Muscle layer of colon (tissue), 2 donors: ENCODE measurements around the gene S1PR3.

ENCODE experiments used
- H3K27ac ChIP-seq: one replicate; pipeline ENCODE4 v1.7.0; 2013; ENCODE audit warnings: low read depth, mild to moderate bottlenecking, low read length, moderate library complexity
- H3K27me3 ChIP-seq, 2 donors: one replicate each; pipeline ENCODE4 v1.7.0; 2013; ENCODE audit warnings: low read length in 2 of 2, mild to moderate bottlenecking in 2 of 2; ENCODE audit not compliant: insufficient read depth in 2 of 2, control insufficient read depth in 1 of 2
- H3K36me3 ChIP-seq: one replicate; pipeline ENCODE4 v1.7.0; 2013; ENCODE audit warnings: mild to moderate bottlenecking, low read length; ENCODE audit not compliant: insufficient read depth
- H3K4me1 ChIP-seq: one replicate; pipeline ENCODE4 v1.7.0; 2013; ENCODE audit warnings: mild to moderate bottlenecking, low read length; ENCODE audit not compliant: insufficient read depth
- H3K4me3 ChIP-seq, 2 donors: one replicate each; pipeline ENCODE4 v1.7.0; 2013; ENCODE audit warnings: low read length in 2 of 2, low read depth in 1 of 2, mild to moderate bottlenecking in 1 of 2, moderate library complexity in 1 of 2
- H3K9ac ChIP-seq: one replicate; pipeline ENCODE4 v1.7.0; 2013; ENCODE audit warnings: low read length
- H3K9me3 ChIP-seq: one replicate; pipeline ENCODE4 v1.7.0; 2013; ENCODE audit warnings: mild to moderate bottlenecking, low read length
- donor health status: abdominal sarcoma.
- donor health status: Adenocarcinoma of cecum.

Gene S1PR3

DNA sequence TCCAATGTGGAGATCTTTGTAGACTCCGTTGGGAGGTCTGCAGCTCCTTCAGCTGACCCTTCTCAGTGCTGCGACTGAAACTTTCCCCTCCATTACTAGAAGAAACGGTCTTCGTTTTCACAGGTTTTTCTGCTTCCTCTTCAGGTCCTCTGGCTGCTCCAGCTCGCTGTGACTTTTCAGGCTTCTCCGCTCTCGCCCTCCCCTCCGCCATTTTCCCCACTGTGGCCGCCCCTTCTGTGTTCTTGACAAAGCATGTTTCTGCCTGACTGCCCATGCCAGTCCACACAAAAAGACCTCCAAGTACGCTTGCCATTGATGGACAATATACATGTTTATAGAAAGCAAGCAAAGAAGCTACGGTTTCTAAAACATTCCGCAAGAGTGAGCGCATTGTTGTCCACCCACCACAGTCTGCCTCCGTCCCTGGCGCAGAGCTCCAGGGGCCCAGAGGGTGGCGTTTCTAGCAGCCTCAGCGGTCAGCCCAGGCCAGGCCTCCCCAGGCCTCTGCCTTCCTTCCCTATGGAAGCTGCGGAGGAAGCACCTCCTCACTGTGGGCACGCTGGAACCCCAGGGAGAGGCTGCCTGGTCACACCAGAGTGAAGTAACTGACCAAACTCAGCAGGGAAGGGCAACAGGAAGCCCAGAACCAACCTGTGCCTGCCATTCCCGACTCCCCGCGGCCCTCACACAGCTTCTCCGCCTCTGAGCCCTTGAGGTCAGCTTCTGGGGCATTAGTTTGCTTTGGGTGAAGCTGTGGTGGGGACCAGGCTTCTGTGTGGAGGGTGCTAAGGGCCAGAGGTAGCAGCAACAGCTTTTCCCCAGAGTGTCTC lies 19.9 kb upstream of the S1PR3 start:
- Histone ChIP-seq H3K4me1 (no peaks in the 10 kb centered on the region), H3K36me3 (no peaks in the 10 kb centered on the region), H3K9me3 (no peaks in the 10 kb centered on the region), H3K27me3 (no peaks in the 10 kb centered on the region), H3K4me3 (no peak overlapping the region), H3K27ac (no peak overlapping the region), H3K9ac (no peak overlapping the region)

DNA sequence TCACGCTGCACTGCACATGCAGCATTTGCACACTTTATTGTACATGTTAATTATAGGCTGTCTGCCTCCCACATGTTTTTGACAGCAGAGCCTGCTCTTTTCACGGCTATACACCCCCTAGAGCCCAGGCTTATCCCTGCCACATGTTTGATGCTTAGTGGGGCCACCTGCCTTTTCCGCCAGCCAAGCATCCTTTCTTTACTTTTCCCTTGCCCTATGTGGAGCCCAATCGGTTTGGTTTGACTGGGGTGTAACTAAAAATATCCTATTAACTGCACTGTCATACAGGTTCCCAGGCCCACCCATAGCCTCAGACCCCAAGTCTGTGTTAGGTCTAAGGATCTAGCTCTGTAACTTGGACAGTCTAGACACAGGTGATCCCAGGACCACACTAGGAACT lies 18.9 kb upstream of the S1PR3 start:
- H3K36me3 ChIP-seq = no peaks in the 10 kb centered on the region
- H3K4me1 ChIP-seq = peaks cover 2% of the 10 kb centered on the region
- H3K9ac ChIP-seq = no peak overlapping the region

DNA sequence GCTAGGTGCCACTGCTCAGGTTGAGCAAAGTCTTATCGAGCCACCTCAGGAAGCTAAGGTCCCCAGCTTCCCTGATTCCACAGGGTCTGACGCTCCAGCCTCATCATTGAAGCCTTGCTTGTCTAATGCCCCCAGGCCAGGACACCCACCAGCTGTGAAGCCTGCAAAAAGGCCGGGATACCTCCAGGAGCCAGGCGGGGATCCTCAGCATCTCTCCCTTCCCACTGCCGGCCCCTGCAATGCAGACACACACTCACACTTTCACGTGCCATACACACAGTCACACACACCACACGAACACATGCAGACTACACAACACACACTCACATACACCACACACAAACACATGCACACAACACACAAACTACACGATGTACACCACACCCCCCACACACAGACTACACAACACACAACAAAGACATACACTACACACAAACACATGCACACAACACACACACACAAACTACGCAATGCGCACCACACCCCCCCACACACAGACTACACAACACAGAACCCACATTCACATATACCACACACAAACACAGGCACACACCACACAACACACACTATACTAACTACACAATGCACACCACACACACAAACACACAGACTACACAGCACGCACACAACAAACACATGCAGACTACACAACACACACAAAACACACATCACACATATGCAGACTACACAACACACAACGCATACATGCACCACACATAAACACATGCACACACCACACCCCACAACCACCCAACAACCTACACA lies 17.8 kb upstream of the S1PR3 start:
- Histone ChIP-seq H3K4me1 (peaks cover 12% of the 10 kb centered on the region), H3K9ac (no peak overlapping the region), H3K36me3 (no peaks in the 10 kb centered on the region), H3K27me3 (no peaks in the 10 kb centered on the region), H3K4me3 (no peak overlapping the region), H3K27ac (no peak overlapping the region), H3K9me3 (no peaks in the 10 kb centered on the region)

More for the DNA sequence above, 18.9 kb upstream of the S1PR3 start:
- Histone ChIP-seq H3K27ac (no peak overlapping the region), H3K9me3 (no peaks in the 10 kb centered on the region), H3K27me3 (no peaks in the 10 kb centered on the region), H3K4me3 (no peak overlapping the region)

DNA sequence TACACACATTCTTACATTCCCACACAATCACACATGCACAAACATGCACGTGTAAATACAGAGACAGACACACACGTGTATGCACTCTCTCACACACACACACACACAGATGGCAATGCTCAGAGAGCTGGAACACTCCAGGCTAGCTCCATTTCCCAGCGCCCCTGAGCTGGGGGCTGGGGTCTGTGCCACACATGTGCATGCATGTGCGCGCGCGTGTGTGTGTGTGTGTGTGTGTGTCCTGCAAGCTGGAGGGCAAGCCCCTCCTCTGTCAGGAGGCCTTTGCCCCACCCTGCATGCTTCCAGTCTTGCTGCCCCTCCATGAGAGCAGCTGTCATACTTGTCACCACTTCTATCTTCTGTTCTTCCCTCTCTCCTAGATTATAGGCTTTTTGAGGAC lies 16.6 kb upstream of the S1PR3 start:
- no peak overlapping the region for H3K4me3 ChIP-seq
- no peaks in the 10 kb centered on the region for H3K9me3 ChIP-seq
- H3K27ac ChIP-seq = no peak overlapping the region
- H3K4me1 ChIP-seq = peaks cover 16% of the 10 kb centered on the region
- no peaks in the 10 kb centered on the region for H3K27me3 ChIP-seq
- no peaks in the 10 kb centered on the region for H3K36me3 ChIP-seq
- no peak overlapping the region for H3K9ac ChIP-seq

DNA sequence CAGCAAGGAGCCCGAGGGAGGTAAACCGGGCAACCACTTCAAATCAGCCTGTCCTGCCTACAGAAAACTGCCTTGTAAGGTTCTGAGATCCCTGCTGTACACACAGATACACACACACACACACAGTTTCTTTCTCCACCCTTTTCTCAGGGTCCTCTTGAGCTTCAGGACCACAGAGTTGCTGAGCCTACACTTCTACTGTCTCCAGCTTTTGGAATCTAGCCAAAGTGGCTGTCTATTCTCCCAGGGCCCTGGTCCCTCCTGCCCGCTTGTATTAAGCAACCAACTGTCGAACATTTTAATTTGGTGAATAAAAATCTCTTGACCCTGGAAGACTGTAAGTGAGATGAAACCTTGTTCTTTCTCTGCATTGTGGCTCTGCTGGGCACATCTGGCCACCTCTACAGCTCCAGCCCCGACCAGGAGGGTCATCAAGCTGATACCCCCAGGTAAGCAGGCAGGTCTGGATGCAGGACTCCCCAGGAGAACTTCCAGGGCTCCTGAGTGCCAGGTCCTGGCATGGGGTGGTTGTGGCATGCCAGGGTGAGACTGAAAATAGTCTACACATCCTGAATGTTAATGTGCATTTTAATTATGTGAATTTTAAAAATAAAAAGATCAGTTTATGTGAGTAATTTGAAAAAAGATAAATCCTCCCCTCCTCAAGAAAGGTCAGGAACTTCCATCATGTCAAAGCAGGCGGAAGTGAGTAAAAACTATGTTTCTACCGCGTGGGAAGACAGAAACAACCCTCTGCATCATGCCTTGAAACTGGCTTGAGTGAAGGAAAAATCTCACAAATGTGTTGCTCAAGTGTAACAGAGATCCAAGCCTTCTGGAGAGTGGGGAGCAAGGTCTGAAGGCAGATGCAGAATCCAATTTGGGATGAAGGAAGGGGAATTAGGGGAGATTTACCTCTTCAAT lies 15.0 kb upstream of the S1PR3 start:
- Histone ChIP-seq H3K4me3 (no peak overlapping the region), H3K27me3 (no peaks in the 10 kb centered on the region), H3K36me3 (no peaks in the 10 kb centered on the region), H3K4me1 (peaks cover 16% of the 10 kb centered on the region), H3K27ac (no peak overlapping the region), H3K9me3 (no peaks in the 10 kb centered on the region), H3K9ac (no peak overlapping the region)

GRCh38 chr9:88976890-88977257 lies 14.4 kb upstream of the S1PR3 start:
- Histone ChIP-seq H3K9me3 (no peaks in the 10 kb centered on the region), H3K4me3 (no peak overlapping the region), H3K9ac (no peak overlapping the region), H3K36me3 (no peaks in the 10 kb centered on the region), H3K27me3 (no peaks in the 10 kb centered on the region), H3K4me1 (peaks cover 16% of the 10 kb centered on the region), H3K27ac (no peak overlapping the region)

- Histone ChIP-seq H3K27ac (no peak overlapping the region), H3K27me3 (no peaks in the 10 kb centered on the region), H3K4me3 (no peak overlapping the region), H3K9ac (no peak overlapping the region), H3K4me1 (peaks cover 16% of the 10 kb centered on the region), H3K36me3 (no peaks in the 10 kb centered on the region), H3K9me3 (no peaks in the 10 kb centered on the region)
These were observed 13.2 kb upstream of the S1PR3 start for GRCh38 chr9:88978034-88978433.

GRCh38 chr9:88979021-88979420 lies 12.2 kb upstream of the S1PR3 start:
- Histone ChIP-seq H3K4me3 (no peak overlapping the region), H3K27ac (no peak overlapping the region), H3K9me3 (no peaks in the 10 kb centered on the region), H3K27me3 (no peaks in the 10 kb centered on the region), H3K9ac (no peak overlapping the region), H3K36me3 (no peaks in the 10 kb centered on the region), H3K4me1 (peaks cover 16% of the 10 kb centered on the region)

GRCh38 chr9:88979791-88980190 lies 11.5 kb upstream of the S1PR3 start:
- no peaks in the 10 kb centered on the region for H3K9me3 ChIP-seq
- H3K36me3 ChIP-seq = no peaks in the 10 kb centered on the region
- no peak overlapping the region for H3K4me3 ChIP-seq
- no peak overlapping the region for H3K27ac ChIP-seq
- H3K9ac ChIP-seq = no peak overlapping the region
- peaks cover 16% of the 10 kb centered on the region for H3K4me1 ChIP-seq
- no peaks in the 10 kb centered on the region for H3K27me3 ChIP-seq

DNA sequence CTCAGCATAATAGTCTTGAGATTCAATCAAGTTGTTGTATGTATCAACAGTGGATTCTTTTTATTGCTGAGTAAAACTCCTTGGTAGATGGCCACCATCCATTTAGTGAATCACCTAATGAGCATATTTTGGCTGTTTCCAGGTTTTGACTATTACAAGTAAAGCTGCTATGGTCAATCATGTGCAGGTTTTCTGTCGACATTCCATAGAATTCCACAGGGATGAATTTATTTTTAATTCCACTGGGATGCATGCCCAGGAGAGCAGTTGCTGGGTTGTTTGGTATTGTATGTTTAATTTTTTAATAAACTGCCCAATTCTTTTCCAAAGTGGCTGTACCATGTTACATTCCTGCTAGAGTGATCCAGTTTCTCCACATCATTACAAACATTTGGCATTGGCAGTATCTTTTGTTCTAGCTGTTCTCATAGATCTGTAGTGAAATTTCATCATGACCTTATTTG lies 10.5 kb upstream of the S1PR3 start:
- Histone ChIP-seq H3K27me3 (no peaks in the 10 kb centered on the region), H3K4me1 (peaks cover 16% of the 10 kb centered on the region), H3K4me3 (no peak overlapping the region), H3K27ac (no peak overlapping the region), H3K9ac (no peak overlapping the region), H3K9me3 (no peaks in the 10 kb centered on the region), H3K36me3 (no peaks in the 10 kb centered on the region)
